ENCODE data around the gene MLC1.

MLC1 gene

GRCh38 chr22:50035131-50035881 is 49.9 kb downstream of the MLC1 start:
- no peak for DNase-seq

GRCh38 chr22:50034126-50035081 is 50.8 kb downstream of the MLC1 start:
- no peak for DNase-seq

GRCh38 chr22:50032941-50033601 is 52.2 kb downstream of the MLC1 start:
- DNase-seq: no peak

DNA sequence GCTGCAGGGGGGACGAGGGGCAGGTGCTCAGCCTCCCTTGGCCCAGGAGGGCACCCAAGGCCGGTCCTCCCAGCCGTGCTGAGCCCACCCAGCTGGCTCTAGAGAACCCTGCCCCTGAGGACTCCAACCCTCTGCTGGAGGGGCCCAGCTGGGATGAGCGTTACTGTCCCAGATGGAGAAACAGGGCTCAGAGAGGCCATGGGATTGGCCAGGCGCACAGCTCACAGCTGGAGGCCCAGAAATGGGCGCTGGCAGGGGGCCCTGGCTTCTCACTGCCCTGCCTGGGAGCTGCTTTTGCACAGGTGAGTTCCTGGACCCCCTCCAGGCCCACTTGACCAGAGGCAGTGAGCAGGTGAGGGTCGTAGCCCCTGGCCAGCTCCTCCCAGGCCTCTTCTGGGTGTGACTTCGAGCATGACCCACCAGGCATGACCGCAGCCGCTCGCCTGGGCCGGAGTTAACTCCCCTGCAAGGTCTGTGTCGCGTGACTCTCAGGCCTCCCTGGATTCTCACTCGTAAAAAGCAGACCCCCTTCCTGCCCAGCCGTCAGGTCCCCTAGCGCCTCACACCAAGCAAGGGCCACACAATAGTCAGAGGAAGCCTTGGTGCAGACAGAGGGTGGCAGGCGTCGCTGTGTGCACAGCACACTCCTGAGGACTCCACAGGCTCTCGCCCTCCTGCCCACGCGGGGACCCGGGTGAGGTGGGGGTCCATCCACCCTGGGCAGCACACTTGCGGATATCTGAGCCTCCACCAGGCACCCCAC is 52.9 kb downstream of the MLC1 start:
- no peak for DNase-seq

DNA sequence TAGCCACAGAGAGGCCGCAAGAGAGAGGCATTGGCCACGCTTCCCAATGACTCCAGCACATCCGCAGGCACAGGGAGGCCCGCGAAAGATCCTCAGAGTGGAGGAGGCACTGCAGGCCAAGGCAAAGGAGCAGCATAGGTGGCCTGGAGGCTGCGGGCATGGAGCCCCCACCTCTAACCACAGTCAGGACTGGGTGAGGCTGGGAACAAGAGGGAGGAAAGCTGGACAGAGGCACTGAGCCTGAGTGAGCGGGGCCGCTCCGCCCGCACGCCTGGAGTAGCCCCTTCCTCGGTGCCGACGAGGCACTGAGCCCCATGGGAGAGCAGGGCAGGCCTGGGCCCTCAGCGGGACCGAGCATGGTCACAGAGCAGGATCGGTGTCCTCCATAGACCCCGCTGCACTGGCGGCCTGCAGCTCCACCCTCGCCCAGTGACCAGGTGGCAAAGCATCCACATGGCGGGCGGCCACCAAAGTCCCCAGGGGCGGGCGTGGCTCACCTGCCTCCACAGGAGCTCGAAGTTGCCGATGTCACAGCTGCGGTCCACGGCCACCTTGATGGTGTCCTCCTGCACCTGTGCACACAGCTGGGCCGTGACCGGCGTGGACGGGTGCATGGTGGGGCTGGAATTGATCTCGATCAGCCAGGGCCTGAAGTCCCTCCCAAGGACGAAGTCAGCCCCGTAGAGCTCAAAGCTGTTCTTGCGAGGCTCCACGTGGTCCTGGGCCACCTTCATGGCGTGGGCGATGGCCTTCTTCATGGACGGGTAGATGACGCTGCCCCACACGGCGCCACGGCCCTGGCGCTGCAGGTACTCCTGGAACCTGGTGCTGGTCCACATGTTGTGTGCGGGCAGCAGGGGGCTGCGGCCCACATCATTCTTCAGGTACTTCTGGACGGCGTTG is 53.8 kb downstream of the MLC1 start:
- no peak for DNase-seq

- DNase-seq: no peak
These were observed 54.7 kb downstream of the MLC1 start for GRCh38 chr22:50030297-50031188.

DNA sequence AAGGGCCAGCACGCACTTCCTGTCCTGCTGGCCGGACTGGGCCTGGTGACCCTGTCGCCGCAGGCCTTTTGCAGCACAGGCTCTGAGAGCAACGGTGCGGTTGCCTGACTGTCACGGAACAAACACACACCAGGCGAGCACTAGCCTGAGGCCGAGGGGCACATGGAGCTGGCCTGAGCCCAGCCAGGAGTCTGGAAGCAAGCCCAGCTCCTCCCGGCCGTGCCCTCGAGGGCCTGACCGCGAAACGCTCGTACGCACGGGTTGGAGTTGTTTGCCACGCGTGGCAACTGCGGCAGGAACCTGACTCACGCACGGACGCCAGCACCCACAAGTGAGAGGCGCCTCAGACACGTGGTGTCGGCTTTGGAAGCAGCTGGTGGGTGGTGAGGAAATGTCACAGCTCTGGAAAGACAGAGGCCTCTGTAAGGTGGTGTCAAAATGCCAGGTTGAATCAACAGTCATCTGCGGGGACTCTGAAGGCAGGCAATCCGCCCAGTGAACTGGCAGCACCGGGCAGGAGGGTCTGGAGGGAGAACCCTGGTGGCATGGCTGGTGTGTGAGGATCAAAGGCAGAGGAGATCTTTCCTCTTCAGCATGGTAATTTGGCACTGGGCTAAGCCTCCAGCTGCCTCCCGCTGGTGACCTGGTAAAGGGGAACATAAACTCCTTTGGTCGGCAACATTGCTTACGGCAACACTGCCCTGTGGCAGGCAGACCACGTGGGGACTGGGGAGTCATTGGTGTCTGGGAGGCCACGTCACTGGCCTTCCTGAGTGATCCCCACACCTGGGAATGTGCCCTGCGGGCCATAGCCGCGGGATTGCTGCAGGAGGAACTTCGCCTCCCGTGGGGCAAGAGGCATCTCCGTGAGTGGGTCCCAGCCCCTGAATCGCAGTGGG is 57.3 kb downstream of the MLC1 start:
- no peak for DNase-seq

DNA sequence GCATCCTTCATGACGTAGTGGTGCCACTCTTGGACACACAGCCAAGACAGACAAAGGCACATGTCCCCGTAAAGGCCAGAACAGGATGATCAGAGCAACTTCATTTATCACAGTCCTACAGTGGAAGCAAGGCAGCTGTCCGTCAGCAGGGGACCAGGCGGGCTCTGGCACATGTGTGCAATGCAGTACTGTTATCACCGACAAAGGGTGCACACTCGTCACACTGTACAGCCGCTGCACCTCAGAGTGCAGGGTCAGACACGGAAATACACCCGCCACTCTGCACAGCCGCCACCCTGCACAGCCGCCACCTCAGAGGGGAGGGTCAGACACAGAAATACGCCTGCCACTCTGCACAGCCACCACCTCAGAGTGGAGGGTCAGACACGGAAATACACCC is 59.2 kb downstream of the MLC1 start:
- no peak for DNase-seq

GRCh38 chr22:50022171-50022819 is 62.9 kb downstream of the MLC1 start:
- no peak for DNase-seq

DNA sequence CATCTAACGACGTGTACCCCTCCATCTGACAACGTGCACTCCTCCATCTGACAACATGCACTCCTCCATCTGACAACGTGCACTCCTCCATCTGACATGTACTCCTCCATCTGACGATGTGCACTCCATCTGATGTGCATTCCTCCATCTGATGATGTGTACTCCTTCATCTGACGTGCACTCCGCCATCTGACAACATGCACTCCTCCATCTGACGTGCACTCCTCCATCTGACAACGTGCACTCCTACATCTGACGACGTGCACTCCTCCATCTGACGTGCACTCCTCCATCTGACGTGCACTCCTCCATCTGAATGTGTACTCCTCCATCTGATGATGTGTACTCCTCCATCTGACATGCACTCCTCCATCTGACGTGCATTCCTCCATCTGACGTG is 64.6 kb downstream of the MLC1 start:
- DNase-seq: no peak

- no peak for DNase-seq
These were observed 65.9 kb downstream of the MLC1 start for GRCh38 chr22:50019316-50019715.

DNA sequence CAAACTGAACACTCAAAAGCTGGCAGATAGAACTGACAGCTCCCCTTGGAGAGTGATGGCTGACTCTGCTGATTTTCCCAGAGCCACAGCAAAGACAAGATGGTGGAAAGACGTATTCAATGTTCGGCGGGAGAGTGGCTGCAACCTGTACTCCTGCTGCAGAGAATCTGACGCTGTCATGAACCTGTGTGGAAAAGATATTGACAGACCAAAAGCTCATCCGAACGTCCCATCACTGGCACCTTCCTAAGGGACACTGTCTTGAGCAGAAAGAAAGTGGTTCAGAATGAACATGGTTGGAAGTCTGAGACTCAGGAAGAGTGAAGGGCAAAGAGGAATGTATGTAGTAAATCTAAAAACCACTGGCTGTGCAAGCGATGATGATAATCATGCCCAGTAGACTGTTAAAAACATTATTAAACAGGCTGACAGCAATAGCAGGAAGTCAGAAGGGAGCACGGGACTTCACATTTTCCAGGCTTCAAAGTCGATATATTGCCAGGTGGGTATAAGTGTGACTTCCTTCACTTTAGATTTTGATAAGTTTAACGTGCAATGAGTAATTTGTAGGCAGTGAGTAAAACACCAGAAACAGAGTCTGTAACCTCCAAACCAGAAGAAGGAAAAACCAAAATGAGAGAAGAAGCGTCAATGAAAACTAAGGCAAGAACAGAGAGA is 66.5 kb downstream of the MLC1 start:
- no peak for DNase-seq

DNA sequence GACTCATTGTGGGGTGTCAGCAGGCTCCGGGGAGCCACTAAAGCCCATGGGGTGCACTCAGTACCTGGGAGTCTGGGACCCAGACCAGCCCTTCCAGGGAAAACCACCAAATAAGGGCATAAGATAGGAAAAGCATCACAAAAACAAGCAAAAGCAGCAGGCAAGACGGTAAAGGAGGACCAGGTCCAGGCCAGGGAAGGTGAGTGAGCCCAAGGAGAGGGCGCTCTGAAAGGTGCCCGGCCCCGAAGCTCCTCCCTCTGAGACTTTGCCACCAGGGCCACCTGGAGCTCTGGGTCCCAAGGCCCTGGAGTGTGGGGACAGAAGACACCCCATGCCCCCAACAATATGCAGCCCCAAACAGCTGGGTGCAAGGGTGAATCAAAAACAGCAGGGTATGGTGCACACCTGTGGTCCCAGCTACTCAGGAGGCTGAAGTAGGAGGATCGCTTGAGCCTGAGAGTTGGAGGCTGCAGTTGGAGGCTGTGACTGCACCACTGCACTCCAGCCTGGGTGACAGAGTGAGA is 67.5 kb downstream of the MLC1 start:
- no peak for DNase-seq

DNA sequence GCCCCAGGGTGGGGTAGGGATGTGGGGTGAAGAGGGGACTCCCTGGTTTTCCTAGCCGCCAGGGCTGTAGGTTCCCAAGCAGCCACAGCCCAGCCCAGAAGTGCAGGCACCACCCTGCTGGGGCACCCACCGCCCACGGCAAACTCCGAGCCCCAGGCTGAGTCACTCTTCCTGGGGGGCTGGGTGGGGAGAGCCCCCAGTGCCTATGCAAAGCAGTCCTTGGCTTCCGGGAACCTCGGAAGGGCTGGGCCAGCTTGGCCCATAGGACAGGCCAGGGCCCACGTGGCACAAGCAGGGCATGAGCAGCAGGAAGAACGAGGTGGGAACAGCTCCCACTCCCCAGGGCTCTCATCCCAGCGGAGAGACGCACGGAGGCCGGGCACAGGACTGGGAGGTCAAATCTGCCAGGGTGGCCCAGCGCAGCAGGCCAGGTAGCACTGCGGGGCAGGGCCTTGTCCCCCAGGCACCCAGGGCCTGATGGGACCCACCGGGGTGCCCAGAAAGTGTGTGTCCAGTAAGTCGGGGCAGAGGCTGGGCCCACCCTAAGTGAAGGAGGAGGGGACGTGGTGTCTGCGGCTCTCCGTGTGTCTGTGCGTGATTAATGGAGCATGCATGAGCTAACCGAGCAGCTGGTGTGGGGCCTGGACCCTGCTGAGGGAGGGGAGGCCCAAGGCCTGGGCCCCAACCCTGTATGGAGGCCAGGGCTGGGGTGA is 68.1 kb downstream of the MLC1 start:
- no peak for DNase-seq

DNA sequence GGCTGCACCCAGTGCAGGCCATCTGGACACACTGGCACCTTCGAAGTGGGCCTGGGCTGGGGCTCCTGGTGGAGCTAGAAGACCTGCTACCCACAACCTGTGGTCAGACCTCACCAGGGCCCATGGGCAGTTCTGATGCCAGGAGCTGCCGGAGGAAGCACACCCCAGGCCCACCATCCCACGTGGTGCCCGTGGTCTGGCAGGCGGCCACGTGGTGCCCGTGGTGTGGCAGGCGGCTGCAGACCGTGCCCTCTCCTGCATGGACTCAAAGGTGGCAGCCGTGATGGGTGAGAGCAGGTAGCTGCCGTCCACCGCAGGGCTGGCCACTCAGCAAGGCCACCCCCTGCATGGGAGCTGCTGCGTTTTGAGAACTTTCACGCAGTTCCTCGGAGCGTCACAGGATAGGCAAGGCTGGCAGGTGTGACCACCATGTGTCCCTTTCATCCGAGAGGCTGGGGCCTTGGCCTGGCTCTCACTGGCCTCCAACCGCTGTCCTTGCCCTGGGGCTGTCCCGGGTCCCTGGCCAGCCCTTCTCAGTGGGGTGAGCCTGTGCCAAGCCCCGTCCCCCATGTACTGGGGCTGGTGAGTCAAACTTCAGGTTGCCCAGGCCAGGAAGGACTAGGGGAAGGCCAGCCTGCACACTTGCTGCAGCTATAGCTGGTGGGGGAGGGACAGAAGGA is 68.8 kb downstream of the MLC1 start:
- DNase-seq: no peak

Measured in right kidney (tissue), 1 donor.